GM12878 (cell line): ENCODE data around the gene UBE3D.

Experiments
- CEBPB ChIP-seq, 2 experiments: fragments of 150-350 bp in 1 of 2; IDR thresholded peaks; 2 replicates each; pipeline ENCODE4 v1.6.1; 2012 to 2014; ENCODE audit warnings: low read depth in 2 of 2, low read length in 2 of 2, borderline replicate concordance in 1 of 2, inconsistent platforms in 1 of 2
- CTCF ChIP-seq, 3 experiments: IDR thresholded peaks in 2 of 3; conservative IDR thresholded peaks in 1 of 3; 2 replicates each; pipeline ENCODE4 v1.5.1; 2011; ENCODE audit warnings: low read depth in 3 of 3, low read length in 3 of 3, mild to moderate bottlenecking in 3 of 3, control low read depth in 2 of 3, moderate library complexity in 2 of 3, inconsistent platforms in 1 of 3, mixed read lengths in 1 of 3; ENCODE audit not compliant: control insufficient read depth in 2 of 3, insufficient read depth in 1 of 3; ENCODE audit errors: extremely low read depth in 1 of 3
- EED ChIP-seq: sonication (generic); IDR thresholded peaks from 2 replicates; pipeline ENCODE4 v1.6.1; 2016; ENCODE audit warnings: antibody characterized with exemption, low read depth
- MAX ChIP-seq: IDR thresholded peaks from 2 replicates; pipeline ENCODE4 v1.6.1; 2012; ENCODE audit warnings: low read depth, low read length, improper control_type of control experiment
- MYC ChIP-seq: IDR thresholded peaks from 2 replicates; pipeline ENCODE4 v1.6.1; 2011; ENCODE audit warnings: mild to moderate bottlenecking, low read length, moderate library complexity, inconsistent platforms; ENCODE audit not compliant: insufficient read depth, insufficient replicate concordance, insufficient read length, severe bottlenecking
- NFYB ChIP-seq: IDR thresholded peaks from 2 replicates; pipeline ENCODE4 v1.6.1; 2011; ENCODE audit warnings: low read depth, mild to moderate bottlenecking, low read length, improper control_type of control experiment, moderate library complexity; ENCODE audit not compliant: insufficient read depth
- PML ChIP-seq: IDR thresholded peaks from 2 replicates; pipeline ENCODE4 v1.6.1; 2012; ENCODE audit warnings: low read length, inconsistent platforms
- POLR2A ChIP-seq: IDR thresholded peaks from 2 replicates; pipeline ENCODE4 v1.6.1; 2011; ENCODE audit warnings: low read depth, mild to moderate bottlenecking, low read length
- RELA ChIP-seq: fragments of 450-650 bp; IDR thresholded peaks from 2 replicates; pipeline ENCODE4 v1.8.0; 2014; ENCODE audit warnings: borderline replicate concordance; ENCODE audit not compliant: partially characterized antibody
- SMARCA5 ChIP-seq: fragments of 450-650 bp; IDR thresholded peaks from 2 replicates; pipeline ENCODE4 v1.6.1; 2017; ENCODE audit warnings: mild to moderate bottlenecking
- ZBTB33 ChIP-seq: fragments of 450-650 bp; IDR thresholded peaks from 2 replicates; pipeline ENCODE4 v1.6.1; 2017; ENCODE audit warnings: mild to moderate bottlenecking

GRCh38 chr6:82863781-82864180 is 201.9 kb downstream of the UBE3D start:
- TF ChIP-seq ZBTB33 (no peak), CTCF (IDR thresholded peaks at IDR 0.05 in 2 of 3, conservative IDR thresholded peaks at IDR 0.05 in 1 of 3; ENCODE audit: control insufficient read depth in 2 of 3, extremely low read depth in 1 of 3, insufficient read depth in 1 of 3, low read depth in 3 of 3, low read length in 3 of 3) (no peak), MYC (no peak), POLR2A (no peak), CEBPB (IDR thresholded peaks at IDR 0.05; ENCODE audit: borderline replicate concordance in 1 of 2, low read depth in 2 of 2, low read length in 2 of 2) (no peak), RELA (no peak), SMARCA5 (no peak), EED (no peak), MAX (no peak), NFYB (no peak), PML (no peak)
